Muscle layer of colon (tissue), 2 donors: ENCODE results near the gene LRRC7.

Experiments used
- H3K27ac ChIP-seq: one replicate; pipeline ENCODE4 v1.7.0; 2013; ENCODE audit warnings: low read depth, mild to moderate bottlenecking, low read length, moderate library complexity
- H3K27me3 ChIP-seq, 2 donors: one replicate each; pipeline ENCODE4 v1.7.0; 2013; ENCODE audit warnings: low read length in 2 of 2, mild to moderate bottlenecking in 2 of 2; ENCODE audit not compliant: insufficient read depth in 2 of 2, control insufficient read depth in 1 of 2
- H3K36me3 ChIP-seq: one replicate; pipeline ENCODE4 v1.7.0; 2013; ENCODE audit warnings: mild to moderate bottlenecking, low read length; ENCODE audit not compliant: insufficient read depth
- H3K4me1 ChIP-seq: one replicate; pipeline ENCODE4 v1.7.0; 2013; ENCODE audit warnings: mild to moderate bottlenecking, low read length; ENCODE audit not compliant: insufficient read depth
- H3K4me3 ChIP-seq, 2 donors: one replicate each; pipeline ENCODE4 v1.7.0; 2013; ENCODE audit warnings: low read length in 2 of 2, low read depth in 1 of 2, mild to moderate bottlenecking in 1 of 2, moderate library complexity in 1 of 2
- H3K9ac ChIP-seq: one replicate; pipeline ENCODE4 v1.7.0; 2013; ENCODE audit warnings: low read length
- H3K9me3 ChIP-seq: one replicate; pipeline ENCODE4 v1.7.0; 2013; ENCODE audit warnings: mild to moderate bottlenecking, low read length
- donor health status: abdominal sarcoma.
- donor health status: Adenocarcinoma of cecum.

Gene LRRC7

DNA sequence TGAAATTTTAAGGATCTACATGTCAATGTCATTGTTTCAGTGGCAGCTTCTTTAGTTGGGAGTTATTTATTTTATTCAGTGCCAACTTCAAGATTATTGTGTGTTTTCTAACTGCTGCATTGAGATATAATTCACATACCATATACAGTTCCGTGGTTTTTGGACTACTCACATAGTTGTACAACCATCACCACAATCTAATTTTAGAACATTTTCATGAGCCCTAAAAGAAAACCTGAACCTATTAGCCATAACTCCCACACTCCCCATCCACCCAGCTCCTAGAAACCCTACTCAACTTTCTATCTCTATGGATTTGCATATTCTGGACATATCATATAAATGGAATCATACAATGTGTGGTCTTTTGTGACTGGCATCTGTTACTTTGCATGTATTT, 417.7 kb downstream of the LRRC7 start:
- Histone ChIP-seq H3K36me3 (no peaks in the 10 kb centered on the region), H3K27me3 (no peaks in the 10 kb centered on the region), H3K4me1 (no peaks in the 10 kb centered on the region), H3K4me3 (no peak overlapping the region), H3K27ac (no peak overlapping the region), H3K9ac (no peak overlapping the region), H3K9me3 (no peaks in the 10 kb centered on the region)

DNA sequence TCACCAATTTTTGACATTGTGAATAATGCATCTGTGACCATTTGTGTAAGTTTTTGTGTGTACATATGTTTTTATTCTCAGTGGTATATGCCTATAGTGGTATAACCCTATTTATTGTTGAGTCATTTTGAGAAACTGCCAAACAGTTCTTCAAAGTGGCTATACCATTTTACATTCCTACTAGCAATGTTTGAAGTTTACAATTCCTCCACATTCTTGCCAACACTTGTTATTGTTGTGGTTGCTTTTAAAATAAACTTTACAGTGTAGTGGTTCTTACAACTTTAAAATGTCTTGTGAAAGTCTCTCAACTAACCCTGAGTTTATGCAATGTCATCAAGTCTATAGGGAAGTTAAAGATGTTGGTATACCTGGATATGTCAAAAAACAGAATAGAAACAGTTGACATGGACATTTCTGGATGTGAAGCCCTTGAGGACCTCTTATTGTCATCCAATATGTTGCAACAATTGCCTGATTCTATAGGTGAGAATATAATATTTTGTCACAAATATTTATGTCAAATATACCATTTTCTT, 418.2 kb downstream of the LRRC7 start:
- Histone ChIP-seq H3K9ac (no peak overlapping the region), H3K27me3 (no peaks in the 10 kb centered on the region), H3K4me1 (no peaks in the 10 kb centered on the region), H3K4me3 (no peak overlapping the region), H3K27ac (no peak overlapping the region), H3K9me3 (no peaks in the 10 kb centered on the region), H3K36me3 (no peaks in the 10 kb centered on the region)

DNA sequence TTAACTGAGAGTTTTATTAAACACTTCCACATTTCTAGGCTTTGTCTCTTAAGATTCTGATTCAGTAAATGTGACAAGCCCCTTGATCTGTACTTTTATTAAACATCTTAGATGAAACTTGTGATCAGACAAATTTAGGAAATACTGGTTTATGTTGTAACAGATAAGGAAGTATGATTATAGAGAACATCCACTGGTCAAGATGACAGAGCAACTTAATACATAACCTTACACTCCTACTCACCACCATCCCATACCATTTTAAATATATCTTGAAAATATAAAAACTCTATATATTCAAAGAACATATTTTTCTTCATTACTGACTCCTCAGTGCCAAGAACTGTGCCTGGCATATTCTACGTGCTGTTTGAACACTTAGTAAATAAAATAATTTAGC, 420.2 kb downstream of the LRRC7 start:
- H3K27ac ChIP-seq: no peak overlapping the region
- H3K9ac ChIP-seq: no peak overlapping the region
- H3K9me3 ChIP-seq: no peaks in the 10 kb centered on the region
- H3K4me1 ChIP-seq: no peaks in the 10 kb centered on the region
- H3K4me3 ChIP-seq: no peak overlapping the region
- H3K27me3 ChIP-seq: no peaks in the 10 kb centered on the region
- H3K36me3 ChIP-seq: no peaks in the 10 kb centered on the region

- H3K4me1 ChIP-seq: no peaks in the 10 kb centered on the region
- H3K27ac ChIP-seq: no peak overlapping the region
- H3K4me3 ChIP-seq: no peak overlapping the region
- H3K36me3 ChIP-seq: no peaks in the 10 kb centered on the region
- H3K27me3 ChIP-seq: no peaks in the 10 kb centered on the region
- no peaks in the 10 kb centered on the region for H3K9me3 ChIP-seq
- H3K9ac ChIP-seq: no peak overlapping the region
These were observed 423.9 kb downstream of the LRRC7 start for GRCh38 chr1:69991644-69992043.

DNA sequence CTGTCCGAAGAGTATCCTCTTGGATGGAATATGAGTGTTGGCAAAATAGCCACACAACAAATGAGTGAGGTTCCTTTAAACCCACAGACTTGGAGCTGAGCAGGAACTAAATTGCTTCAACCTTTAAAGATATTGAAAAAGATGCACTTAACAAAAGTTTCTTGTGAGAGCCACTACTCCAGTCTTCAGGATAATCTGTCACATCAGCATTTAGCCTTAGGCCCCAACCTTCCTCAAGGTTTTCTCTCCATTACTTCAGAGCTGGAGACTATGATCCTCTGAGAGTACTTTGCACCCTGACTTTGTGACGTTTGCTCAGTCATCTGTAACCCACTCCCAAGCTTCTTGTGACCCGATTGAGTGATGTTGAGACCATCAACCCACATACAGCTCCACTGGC, 424.9 kb downstream of the LRRC7 start:
- Histone ChIP-seq H3K4me1 (no peaks in the 10 kb centered on the region), H3K27ac (no peak overlapping the region)

GRCh38 chr1:69993810-69994209, 426.1 kb downstream of the LRRC7 start:
- Histone ChIP-seq H3K27me3 (no peaks in the 10 kb centered on the region), H3K9me3 (no peaks in the 10 kb centered on the region)

More for the DNA sequence above, 424.9 kb downstream of the LRRC7 start:
- Histone ChIP-seq H3K36me3 (no peaks in the 10 kb centered on the region), H3K27me3 (no peaks in the 10 kb centered on the region), H3K4me3 (no peak overlapping the region), H3K9me3 (no peaks in the 10 kb centered on the region), H3K9ac (no peak overlapping the region)

GRCh38 chr1:69994241-69994640, 426.5 kb downstream of the LRRC7 start:
- Histone ChIP-seq H3K4me3 (no peak overlapping the region), H3K4me1 (no peaks in the 10 kb centered on the region), H3K27ac (no peak overlapping the region), H3K27me3 (no peaks in the 10 kb centered on the region), H3K9me3 (no peaks in the 10 kb centered on the region), H3K36me3 (no peaks in the 10 kb centered on the region), H3K9ac (no peak overlapping the region)

More at GRCh38 chr1:69993810-69994209, 426.1 kb downstream of the LRRC7 start:
- Histone ChIP-seq H3K4me3 (no peak overlapping the region), H3K4me1 (no peaks in the 10 kb centered on the region), H3K27ac (no peak overlapping the region), H3K9ac (no peak overlapping the region), H3K36me3 (no peaks in the 10 kb centered on the region)

DNA sequence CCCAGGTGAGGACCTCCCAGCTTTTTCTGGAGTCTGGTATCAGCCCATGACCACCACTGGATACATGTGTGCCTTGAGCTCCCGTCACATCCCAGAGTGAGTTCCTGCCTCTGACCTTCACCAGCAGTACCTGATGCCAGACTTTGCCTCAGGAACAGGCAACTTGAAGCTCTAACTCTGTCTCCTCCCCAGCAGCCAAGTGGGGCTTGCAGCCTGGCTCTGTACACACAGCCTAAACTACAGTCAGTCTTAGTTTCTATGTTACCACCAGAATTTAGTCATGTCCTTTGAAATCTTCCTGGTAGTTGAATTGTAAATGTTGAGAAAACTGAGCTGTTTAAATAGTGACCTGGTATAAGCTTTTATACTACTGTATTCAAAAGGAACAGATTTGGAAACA, 431.1 kb downstream of the LRRC7 start:
- no peak overlapping the region for H3K9ac ChIP-seq
- H3K27ac ChIP-seq: no peak overlapping the region
- no peak overlapping the region for H3K4me3 ChIP-seq
- no peaks in the 10 kb centered on the region for H3K27me3 ChIP-seq
- H3K9me3 ChIP-seq: no peaks in the 10 kb centered on the region
- H3K4me1 ChIP-seq: no peaks in the 10 kb centered on the region
- H3K36me3 ChIP-seq: no peaks in the 10 kb centered on the region

DNA sequence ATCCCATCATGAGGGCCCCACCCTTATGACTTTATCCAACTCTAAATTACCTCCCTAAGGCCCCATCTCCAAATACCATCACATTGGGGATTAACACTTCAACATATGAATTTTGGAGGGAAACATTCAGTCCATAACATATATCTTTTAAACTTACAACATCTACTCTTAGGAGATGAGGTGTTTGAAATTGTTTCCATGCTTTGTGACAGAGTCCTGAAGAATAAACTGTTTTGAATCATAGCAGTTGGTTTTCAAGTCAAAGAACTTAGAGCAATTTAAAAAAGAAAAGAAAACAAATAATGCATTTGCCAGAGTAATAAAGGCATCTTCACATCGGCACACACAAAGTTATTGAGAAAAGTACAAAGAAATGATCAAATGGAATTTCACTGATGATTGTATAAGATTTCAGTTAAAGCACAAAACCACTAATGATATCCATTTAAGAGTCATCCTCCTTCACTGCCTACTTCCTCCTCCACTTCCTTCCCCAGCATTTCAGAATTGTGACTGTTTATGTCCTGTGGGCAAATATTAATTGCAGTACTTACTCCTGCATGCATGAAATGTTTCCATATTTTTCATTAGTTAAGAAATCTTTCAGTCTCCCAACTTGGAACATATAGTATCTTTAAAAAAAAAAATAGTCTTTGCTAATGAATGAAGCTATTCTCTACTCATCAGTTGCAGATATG, 435.6 kb downstream of the LRRC7 start:
- no peaks in the 10 kb centered on the region for H3K36me3 ChIP-seq
- no peak overlapping the region for H3K4me3 ChIP-seq
- H3K9me3 ChIP-seq: no peaks in the 10 kb centered on the region
- H3K27me3 ChIP-seq: no peaks in the 10 kb centered on the region
- no peaks in the 10 kb centered on the region for H3K4me1 ChIP-seq
- no peak overlapping the region for H3K27ac ChIP-seq
- H3K9ac ChIP-seq: no peak overlapping the region

DNA sequence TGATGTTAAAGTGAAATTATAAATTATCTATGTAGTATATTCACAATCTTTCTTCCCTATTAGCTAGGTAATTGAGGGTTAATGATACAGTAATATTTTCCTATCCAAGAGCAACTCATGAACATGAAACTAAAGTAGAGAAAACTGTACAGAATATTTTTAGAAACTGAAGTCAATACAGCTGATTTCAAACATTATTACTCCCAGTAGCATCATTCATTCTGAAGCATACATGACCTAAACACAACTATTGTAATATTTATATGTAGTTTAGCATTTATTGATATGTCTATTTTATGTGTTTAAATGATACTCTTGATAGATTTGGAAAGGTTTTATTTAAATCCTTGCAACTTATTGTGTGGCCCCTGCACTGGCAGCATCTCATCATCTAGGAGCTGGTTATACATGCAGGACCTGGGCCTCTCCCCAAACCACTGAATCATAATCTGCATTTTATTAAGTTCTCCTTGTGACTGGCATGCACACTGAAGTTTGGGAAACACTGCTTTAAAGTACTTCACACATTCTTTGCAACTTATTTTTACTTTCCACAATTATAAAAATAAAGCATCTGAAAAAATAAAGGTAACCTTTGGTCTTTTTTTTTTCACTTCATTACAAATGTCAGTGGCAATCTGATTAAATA, 437.8 kb downstream of the LRRC7 start:
- Histone ChIP-seq H3K36me3 (no peaks in the 10 kb centered on the region), H3K9ac (no peak overlapping the region), H3K4me1 (no peaks in the 10 kb centered on the region), H3K27me3 (no peaks in the 10 kb centered on the region), H3K4me3 (no peak overlapping the region), H3K9me3 (no peaks in the 10 kb centered on the region), H3K27ac (no peak overlapping the region)

DNA sequence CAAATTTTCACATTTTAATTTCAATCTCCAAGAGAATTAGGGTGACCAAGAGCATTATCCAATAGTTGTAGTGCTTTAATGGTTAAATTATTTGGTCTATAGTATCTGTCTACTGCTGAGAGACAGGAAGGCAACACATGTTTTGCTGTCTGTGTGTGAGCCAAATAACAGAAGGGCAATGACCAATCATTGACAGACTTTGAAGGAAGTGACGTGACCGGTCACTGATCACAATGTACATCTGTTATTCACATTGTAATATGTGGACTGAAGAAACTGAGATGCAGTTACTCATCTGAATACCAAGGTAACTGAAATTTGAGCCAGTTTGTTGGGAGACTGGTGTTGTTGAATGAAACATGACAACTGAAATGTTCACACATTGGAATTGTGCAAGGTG, 440.9 kb downstream of the LRRC7 start:
- H3K9ac ChIP-seq: no peak overlapping the region
- no peaks in the 10 kb centered on the region for H3K36me3 ChIP-seq
- H3K4me3 ChIP-seq: no peak overlapping the region
- H3K27me3 ChIP-seq: no peaks in the 10 kb centered on the region
- no peak overlapping the region for H3K27ac ChIP-seq
- H3K9me3 ChIP-seq: no peaks in the 10 kb centered on the region
- H3K4me1 ChIP-seq: no peaks in the 10 kb centered on the region

DNA sequence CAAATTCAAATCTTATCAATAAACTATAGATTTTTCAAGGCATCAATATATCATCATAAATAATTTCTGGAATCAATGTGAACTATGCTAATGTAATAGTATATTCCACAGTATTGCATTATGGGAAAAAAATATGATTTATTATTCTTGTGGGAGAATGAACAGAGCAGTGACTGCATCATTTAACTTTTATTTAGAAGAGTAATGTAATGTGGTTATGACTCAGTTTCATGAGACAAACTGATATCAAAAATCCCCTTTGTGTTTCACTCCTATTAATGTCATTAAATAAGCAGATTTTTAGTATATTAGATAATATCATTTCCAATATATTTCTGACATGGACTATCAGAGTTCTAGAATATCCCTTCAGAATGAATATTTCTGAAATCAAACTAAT, 450.0 kb downstream of the LRRC7 start:
- H3K4me3 ChIP-seq: no peak overlapping the region
- no peak overlapping the region for H3K9ac ChIP-seq
- H3K9me3 ChIP-seq: no peaks in the 10 kb centered on the region
- no peak overlapping the region for H3K27ac ChIP-seq
- H3K4me1 ChIP-seq: no peaks in the 10 kb centered on the region
- no peaks in the 10 kb centered on the region for H3K27me3 ChIP-seq
- no peaks in the 10 kb centered on the region for H3K36me3 ChIP-seq
